GM12873 (cell line): ENCODE results near the gene RAPGEF6.

ENCODE experiments used
- TF ChIP-seq, protein P1 (sequence below): IDR thresholded peaks from 2 replicates; pipeline ENCODE4 v1.5.1; 2012; ENCODE audit warnings: low read depth, mild to moderate bottlenecking, moderate library complexity, low read length, control low read depth; ENCODE audit not compliant: insufficient read depth; ENCODE audit errors: missing control alignments

The RAPGEF6 gene

DNA sequence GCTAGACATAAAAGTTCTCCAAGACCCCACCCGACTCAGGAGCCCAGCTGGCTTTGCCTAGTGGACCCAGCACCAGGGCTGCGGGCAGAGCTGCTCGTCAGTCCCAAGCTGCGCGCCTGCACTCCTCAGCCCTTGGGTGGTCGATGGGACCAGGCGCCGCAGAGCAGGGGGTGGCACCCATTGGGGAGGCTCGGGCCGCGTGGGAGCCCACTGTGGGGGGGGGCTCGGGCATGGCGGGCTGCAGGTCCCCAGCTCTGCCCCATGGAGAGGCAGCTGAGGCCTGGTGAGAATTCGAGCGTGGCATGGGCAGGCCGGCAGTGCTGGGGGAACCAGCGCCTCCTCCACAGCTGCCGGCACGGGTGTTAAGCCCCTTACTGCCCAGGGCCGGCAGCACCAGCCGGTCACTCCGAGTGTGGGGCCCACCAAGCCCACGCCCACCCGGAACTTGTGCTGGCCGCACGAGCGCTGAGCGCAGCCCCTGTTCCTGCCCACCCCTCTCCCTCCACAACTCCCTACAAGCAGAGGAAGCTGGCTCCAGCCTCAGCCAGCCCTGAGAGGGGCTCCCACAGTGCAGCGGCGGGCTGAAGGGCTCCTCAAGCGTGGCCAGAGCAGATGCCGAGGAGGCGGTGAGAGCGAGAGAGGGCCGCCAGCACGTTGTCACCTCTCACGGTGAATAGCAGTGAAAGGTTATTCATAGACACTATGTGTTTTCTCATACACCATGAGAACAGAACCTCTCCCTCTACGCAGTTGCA lies 54.9 kb downstream of the RAPGEF6 start:
- TF ChIP-seq, protein P1, sequence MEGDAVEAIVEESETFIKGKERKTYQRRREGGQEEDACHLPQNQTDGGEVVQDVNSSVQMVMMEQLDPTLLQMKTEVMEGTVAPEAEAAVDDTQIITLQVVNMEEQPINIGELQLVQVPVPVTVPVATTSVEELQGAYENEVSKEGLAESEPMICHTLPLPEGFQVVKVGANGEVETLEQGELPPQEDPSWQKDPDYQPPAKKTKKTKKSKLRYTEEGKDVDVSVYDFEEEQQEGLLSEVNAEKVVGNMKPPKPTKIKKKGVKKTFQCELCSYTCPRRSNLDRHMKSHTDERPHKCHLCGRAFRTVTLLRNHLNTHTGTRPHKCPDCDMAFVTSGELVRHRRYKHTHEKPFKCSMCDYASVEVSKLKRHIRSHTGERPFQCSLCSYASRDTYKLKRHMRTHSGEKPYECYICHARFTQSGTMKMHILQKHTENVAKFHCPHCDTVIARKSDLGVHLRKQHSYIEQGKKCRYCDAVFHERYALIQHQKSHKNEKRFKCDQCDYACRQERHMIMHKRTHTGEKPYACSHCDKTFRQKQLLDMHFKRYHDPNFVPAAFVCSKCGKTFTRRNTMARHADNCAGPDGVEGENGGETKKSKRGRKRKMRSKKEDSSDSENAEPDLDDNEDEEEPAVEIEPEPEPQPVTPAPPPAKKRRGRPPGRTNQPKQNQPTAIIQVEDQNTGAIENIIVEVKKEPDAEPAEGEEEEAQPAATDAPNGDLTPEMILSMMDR = no peak

DNA sequence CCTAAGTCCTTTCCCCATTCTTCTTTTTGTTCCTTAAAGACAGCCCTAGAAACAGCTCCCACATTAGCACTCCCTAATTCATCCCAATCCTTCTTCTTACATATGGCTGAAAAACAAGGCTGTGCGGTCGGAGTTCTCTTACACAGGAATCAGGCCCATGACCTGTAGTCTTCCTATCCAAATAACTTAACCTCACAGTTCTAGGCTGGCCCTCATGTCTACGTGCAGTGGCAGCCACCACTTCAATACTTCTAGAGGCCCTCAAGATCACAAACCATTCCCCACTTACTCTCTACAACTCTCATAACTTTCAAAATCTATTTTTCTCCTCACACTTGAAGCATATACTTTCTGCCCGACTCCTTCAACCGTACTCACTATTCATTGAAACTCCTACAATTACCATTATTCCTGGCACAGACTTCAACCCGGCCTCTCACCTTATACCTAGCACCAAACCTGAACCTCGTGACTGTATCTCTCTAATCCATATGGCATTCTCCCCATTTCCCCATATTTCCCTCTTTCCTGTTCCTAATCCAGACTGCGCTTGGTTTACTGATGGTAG lies 59.3 kb downstream of the RAPGEF6 start:
- TF ChIP-seq, protein P1 = no peak

- TF ChIP-seq, protein P1 = no peak
Observed at GRCh38 chr5:131571669-131572168, 63.3 kb downstream of the RAPGEF6 start.

DNA sequence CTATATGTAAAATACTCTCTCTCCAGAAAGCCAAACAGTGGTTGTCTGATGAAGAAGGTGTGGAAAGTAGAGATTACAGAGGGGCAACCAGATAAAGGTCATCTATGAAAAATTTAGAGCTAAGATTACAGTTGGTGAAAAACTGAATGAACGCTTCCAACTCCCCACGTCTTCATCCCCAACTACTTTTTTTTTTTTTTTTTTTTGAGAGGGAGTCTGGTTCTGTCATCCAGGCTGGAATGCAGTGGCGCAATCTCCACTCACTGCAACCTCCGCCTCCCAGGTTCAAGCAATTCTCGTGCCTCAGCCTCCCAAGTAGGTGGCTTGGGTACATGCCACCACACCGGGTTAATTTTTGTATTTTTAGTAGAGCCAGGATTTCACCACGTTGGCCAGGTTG lies 64.3 kb downstream of the RAPGEF6 start:
- TF ChIP-seq, protein P1 = no peak

- TF ChIP-seq, protein P1 = no peak
Observed at GRCh38 chr5:131564229-131564652, 70.8 kb downstream of the RAPGEF6 start.

- TF ChIP-seq, protein P1 = peak; percentile 16
Observed at GRCh38 chr5:131563434-131564228, 71.4 kb downstream of the RAPGEF6 start.

DNA sequence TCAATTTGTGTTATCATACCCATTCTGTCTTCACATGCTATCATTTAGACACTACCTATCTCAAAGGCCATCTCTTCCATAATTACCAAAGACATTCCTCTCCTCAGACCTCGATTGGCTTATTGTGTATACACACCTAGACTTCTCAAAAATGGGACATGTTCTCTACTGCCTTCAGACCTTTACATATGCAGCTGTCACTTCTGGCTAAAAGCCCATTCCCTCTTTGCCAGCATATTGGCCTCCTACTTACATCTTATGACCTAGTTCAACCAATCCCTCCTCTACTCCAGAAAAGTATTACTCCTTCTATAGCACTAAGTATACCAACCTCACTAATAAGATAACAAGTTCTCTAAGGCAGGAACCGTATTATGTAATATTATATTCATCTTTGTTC lies 84.4 kb downstream of the RAPGEF6 start:
- TF ChIP-seq, protein P1 = no peak
